ENCODE data around the gene CTAGE15. TPM values are rescaled to one million over a fixed set of nuclear protein-coding genes. Genes with fewer than 3 reads are reported as not detected.
"Not testable (repeated sequence)": the region's sequence is repeated elsewhere in the genome, so short reads cannot be mapped to it uniquely, and the experiment has no call there.

CTAGE15 gene
- total RNA-seq, 4 donors from 2014 or later, result 1.4 to 2.3 TPM; not detected in 2

DNA sequence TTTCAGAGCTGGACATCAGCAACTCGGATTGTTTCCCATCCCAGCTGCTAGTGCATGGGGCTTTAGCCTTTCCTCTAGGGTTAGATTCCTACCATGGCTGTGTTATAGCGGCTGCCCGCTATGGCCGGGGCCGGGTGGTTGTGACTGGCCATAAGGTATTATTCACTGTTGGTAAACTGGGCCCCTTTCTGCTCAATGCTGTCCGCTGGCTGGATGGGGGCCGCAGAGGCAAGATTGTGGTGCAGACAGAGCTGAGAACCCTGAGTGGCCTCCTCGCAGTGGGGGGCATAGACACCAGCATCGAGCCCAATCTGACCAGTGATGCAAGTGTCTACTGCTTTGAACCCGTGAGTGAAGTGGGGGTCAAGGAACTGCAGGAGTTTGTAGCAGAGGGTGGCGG, 26.5 kb downstream of the CTAGE15 start:
- H3K36me3 ChIP-seq; H3K4me1 ChIP-seq; intact Hi-C loops (cut with DNase I); H3K27ac ChIP-seq; H3K4me3 ChIP-seq; DNase-seq; H3K27me3 ChIP-seq; H3K9me3 ChIP-seq: not testable (repeated sequence)
- no CpG with 5 or more reads among the region's 11 CpGs for WGBS, 2 donors

DNA sequence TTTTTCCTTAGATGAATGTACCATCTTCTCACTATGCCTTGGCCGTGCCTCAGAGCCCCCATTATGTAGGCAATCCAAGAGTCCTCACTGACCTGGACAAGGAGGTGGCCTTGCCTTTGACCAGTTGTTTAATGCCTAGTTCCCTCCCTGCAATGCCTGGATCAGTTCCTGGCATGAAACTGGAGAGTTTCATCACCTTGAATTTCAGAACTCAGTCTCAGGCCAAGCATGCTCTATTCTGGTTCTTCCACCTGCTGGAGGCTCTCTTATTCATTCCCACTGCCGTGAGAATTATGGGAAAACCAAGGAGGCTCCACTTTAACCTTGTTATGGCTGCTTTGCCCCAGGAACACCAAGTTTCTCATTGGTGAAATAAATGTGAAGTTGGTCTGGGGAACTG, 31.9 kb downstream of the CTAGE15 start:
- H3K36me3 ChIP-seq; H3K4me3 ChIP-seq; H3K27ac ChIP-seq; DNase-seq; H3K27me3 ChIP-seq; H3K4me1 ChIP-seq; intact Hi-C loops (cut with DNase I); H3K9me3 ChIP-seq: not testable (repeated sequence)
- WGBS, 2 donors, result no CpG with 5 or more reads among the region's 2 CpGs

DNA sequence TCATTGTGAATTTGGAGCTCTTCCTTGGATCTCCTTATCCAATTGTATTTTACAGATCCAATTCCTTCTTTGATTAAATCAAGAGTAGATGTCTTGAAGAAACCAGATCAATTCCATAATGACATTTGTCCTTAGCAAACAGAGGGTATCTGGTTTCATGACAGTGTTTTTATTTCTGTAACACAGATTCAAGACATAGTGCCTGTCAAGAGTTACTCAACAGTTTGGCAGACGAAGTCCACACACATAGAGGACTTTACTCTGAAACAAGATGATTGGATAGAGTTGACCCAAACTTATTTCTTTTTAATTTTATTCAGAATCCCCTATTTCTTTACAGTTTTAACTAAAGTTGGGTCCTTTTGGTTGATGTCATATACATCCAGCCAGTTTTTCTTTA, 34.5 kb downstream of the CTAGE15 start:
- H3K36me3 ChIP-seq; H3K4me1 ChIP-seq; H3K27ac ChIP-seq; H3K9me3 ChIP-seq; H3K4me3 ChIP-seq; intact Hi-C loops (cut with DNase I); H3K27me3 ChIP-seq; DNase-seq: not testable (repeated sequence)
- no CpG with 5 or more reads among the region's 1 CpG for WGBS, 2 donors

DNA sequence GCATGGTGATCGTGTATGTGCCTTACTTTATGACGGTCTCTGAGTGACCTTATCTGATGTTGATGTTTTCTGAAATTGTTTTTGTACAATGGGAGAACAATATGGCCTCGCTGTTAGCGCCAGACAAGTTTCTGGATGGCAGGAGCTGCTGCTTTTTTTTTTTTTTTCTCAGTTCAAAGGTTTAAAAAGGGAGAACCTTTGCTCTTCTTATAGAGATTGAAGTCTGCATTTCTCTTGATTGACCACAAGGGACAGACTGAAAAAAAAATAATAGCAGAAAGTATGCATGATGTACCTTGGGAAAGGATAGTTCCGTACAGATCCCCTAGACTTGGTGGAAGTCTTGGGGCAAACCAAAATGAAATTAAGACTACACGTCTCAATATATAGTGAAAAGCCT, 43.9 kb downstream of the CTAGE15 start:
- not testable (repeated sequence) for DNase-seq
- 94% methylated on average over 2 of the region's 6 CpGs; no CpG with 5 or more reads in 1 of the 2 donors for WGBS, 2 donors

DNA sequence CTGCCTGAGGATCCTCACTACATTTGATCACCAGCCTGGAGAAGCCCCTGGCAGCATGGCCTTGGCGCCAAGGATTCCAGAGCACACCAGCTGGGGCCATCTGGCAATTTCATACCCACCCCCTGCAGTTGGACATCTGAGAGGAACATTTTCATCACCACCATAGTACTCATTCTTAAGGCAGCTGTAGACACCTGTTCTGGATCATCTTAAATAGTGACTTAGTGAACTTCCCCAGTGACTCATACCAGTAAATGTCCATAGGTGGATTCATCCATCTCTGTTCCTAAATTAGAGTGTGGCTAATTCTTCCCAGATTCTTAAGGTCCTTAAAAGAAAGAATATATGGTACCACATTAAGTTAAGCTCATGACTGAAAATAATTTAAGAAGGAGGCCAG, 45.6 kb downstream of the CTAGE15 start:
- H3K36me3 ChIP-seq; H3K4me1 ChIP-seq; H3K9me3 ChIP-seq; intact Hi-C loops (cut with DNase I); DNase-seq; H3K27me3 ChIP-seq; H3K27ac ChIP-seq; H3K4me3 ChIP-seq: not testable (repeated sequence)
- WGBS, 2 donors, result no CpG with 5 or more reads among the region's 1 CpG

More for the DNA sequence above, 43.9 kb downstream of the CTAGE15 start:
- H3K4me3 ChIP-seq; H3K36me3 ChIP-seq; intact Hi-C loops (cut with DNase I); H3K9me3 ChIP-seq; H3K27me3 ChIP-seq; H3K27ac ChIP-seq; H3K4me1 ChIP-seq: not testable (repeated sequence)

DNA sequence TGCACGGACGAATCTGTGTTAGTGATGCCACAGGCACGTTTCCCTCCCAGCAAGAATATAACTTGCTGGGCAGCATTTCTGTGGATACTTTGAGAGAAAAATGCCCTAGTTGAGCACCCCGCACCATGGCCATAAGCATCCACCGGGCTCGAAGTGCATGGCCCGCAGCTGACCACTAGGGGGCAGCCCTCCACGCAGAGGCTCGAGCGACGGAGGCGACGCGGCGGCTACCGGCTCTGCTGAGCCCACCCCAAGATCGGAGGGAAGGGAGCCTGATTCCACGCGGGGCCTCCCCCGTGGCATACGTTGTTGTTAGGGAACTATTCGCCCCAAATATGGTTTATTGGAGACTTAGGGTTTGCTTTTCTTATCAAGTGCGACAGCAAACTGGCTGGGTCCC, 48.5 kb downstream of the CTAGE15 start:
- H3K4me1 ChIP-seq; H3K27me3 ChIP-seq; DNase-seq; H3K36me3 ChIP-seq; intact Hi-C loops (cut with DNase I); H3K9me3 ChIP-seq: not testable (repeated sequence)
- H3K4me3 ChIP-seq, result peak overlapping the region in 1 of 4 donors; percentile 35
- peak overlapping the region in 1 of 4 donors; percentile 64 for H3K27ac ChIP-seq
- no CpG with 5 or more reads among the region's 23 CpGs for WGBS, 2 donors

DNA sequence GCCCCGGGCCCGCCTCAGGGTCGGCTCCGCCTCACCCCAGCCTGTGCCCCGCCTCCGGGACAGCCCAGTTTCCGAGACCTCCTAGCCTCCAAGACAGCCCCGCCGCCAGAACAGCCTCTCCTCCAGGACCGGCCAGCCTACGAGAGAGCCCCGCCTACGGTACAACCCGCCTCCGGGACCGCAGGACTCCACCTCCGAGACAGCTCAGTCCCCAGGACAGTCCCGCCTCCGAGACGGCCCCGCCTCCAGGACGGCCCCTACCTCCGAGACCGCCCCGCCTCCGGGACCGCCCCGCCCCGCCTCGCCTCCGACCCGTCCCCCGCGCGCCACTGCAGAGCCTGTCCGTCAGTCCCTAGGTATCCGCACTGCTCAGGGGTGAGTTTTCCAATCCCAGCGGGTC, 49.0 kb downstream of the CTAGE15 start, which contains the start of gene TCAF2:
Gene TCAF2, plus strand, starts transcription at position 329 of the 400 bp plus-strand sequence.
- H3K9me3 ChIP-seq; H3K27me3 ChIP-seq; DNase-seq; H3K36me3 ChIP-seq; intact Hi-C loops (cut with DNase I); H3K4me1 ChIP-seq: not testable (repeated sequence)
- Histone ChIP-seq H3K27ac (peak within 1 kb of the TSS in 1 of 4 donors; percentile 77), H3K4me3 (peak within 1 kb of the TSS in 2 of 4 donors; percentile 36 to 44)
- WGBS, 2 donors, result no CpG with 5 or more reads among the region's 38 CpGs

DNA sequence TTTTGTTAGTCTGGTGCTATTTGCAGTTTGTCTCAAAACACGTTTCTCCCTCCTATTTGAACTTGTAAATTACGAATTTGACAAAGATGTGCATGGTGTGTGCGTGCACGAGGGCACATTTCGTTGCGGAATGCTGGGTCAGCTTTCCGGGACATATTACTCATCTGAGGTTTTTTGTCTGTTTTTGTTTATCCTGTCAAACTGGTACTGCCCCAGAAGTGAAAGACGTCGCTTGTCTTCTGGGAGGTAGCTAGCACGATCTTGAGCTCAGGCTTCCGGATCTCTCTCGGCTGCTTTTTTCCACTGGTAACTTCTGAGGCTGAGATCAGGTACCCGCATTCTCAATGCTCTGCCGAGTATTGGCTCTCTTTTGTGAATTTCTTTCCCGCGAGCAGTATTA, 49.6 kb downstream of the CTAGE15 start:
- not testable (repeated sequence) for H3K27ac ChIP-seq
- H3K4me3 ChIP-seq, result peak overlapping the region in 2 of 4 donors; percentile 36 to 44
- WGBS, 2 donors, result no CpG with 5 or more reads among the region's 16 CpGs

DNA sequence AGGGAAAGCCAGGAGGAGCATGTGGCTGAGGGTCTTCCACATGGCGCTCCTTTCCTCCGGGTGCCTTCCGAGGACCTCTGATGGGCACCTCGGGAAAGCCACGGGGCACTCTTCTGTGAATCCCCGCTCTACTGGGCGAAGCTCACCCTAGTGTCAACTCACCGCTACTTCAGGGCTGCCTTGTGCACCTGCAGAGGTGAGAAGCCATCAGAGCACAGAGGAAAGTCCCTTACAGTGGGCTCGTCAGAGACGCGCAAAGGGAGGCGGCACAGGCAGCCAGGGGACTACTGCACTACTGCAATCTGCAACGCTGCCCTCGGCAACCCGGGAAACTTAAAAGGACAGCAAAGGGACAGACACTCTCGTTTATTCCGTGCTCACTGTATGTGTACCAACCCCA, 50.5 kb downstream of the CTAGE15 start:
- H3K27ac ChIP-seq; H3K4me3 ChIP-seq; H3K9me3 ChIP-seq; DNase-seq; H3K4me1 ChIP-seq; H3K36me3 ChIP-seq; intact Hi-C loops (cut with DNase I); H3K27me3 ChIP-seq: not testable (repeated sequence)
- WGBS, 2 donors, result no CpG with 5 or more reads among the region's 17 CpGs

More for the DNA sequence above, 49.6 kb downstream of the CTAGE15 start:
- H3K9me3 ChIP-seq; H3K27me3 ChIP-seq; DNase-seq; H3K36me3 ChIP-seq; intact Hi-C loops (cut with DNase I); H3K4me1 ChIP-seq: not testable (repeated sequence)

Small RNA genes lying within 50 kb of the gene (small RNA-seq; reads per million reads assigned to genes)
- 0 reads per million in 4 donors for gene AC073264.2
- 0 reads per million in 4 donors for gene RNU6-162P

Other genes starting within 250 kb of the CTAGE15 start
- gene FAM131B, start 209.1 kb upstream of the CTAGE15 start, total RNA-seq, result under 1 TPM; 0.09 to 0.76 (median 0.46) TPM
- gene ZYX, start 190.5 kb upstream of the CTAGE15 start, total RNA-seq, result 10 to 100 TPM; 40.2 to 78.8 (median 68.6) TPM
- 100 to 1,000 TPM in 1 of 4 donors, 10 to 100 TPM in 3; 64.5 to 132 (median 77.4) TPM for gene EPHA1, start 162.9 kb upstream of the CTAGE15 start, total RNA-seq
- gene TAS2R60, start 128.3 kb upstream of the CTAGE15 start, total RNA-seq, result not detected
- under 1 TPM in 1 of 4 donors, not detected in 3; 0.70 TPM for gene TAS2R41, start 93.9 kb upstream of the CTAGE15 start, total RNA-seq
- 10 to 100 TPM; 11.3 to 15.3 (median 13.4) TPM for gene TCAF2, start 49.2 kb downstream of the CTAGE15 start, total RNA-seq
- gene CTAGE6, start 185.9 kb downstream of the CTAGE15 start, total RNA-seq, result 1 to 10 TPM in 1 of 4 donors, under 1 TPM in 2, not detected in 1; 0.57 to 1.5 (median 0.80) TPM